Activated B cell treated with CpG ODN at 0.5 μM for 24 hours (primary cell): Measurements from ENCODE around the gene SEC14L6. TPM values are rescaled to one million over a fixed set of nuclear protein-coding genes. Genes with fewer than 3 reads are reported as not detected.

Experiments used
- ATAC-seq: fragments of 200-7000 bp; cut with Tn5 transposase; one replicate; pipeline ENCODE4 v1.10.0; 2021; ENCODE audit warnings: low read depth, mild to moderate bottlenecking, moderate library complexity
- CTCF ChIA-PET: fragments of 350-600 bp; sonication (Branson Sonifier 250); formaldehyde crosslinking; loops from one replicate; lab custom pipeline; 2021; ENCODE audit warnings: antibody characterized with exemption; lab: Charles Lee
- POLR2A ChIA-PET: fragments of 350-600 bp; sonication (Branson Sonifier 250); formaldehyde crosslinking; loops from one replicate; lab custom pipeline; 2021; ENCODE audit warnings: antibody characterized with exemption; lab: Charles Lee
- DNase-seq: peaks from one replicate; pipeline ENCODE4 v3.0.0; 2022
- H3K27ac Mint-ChIP-seq: one replicate; pipeline ENCODE4 v1.8.0; 2020; ENCODE audit warnings: mixed read lengths
- H3K27me3 Mint-ChIP-seq: one replicate; pipeline ENCODE4 v1.8.0; 2021; ENCODE audit warnings: mixed read lengths
- H3K36me3 Mint-ChIP-seq: one replicate; pipeline ENCODE4 v1.8.0; 2021; ENCODE audit warnings: low read depth, mixed read lengths
- H3K4me1 Mint-ChIP-seq: one replicate; pipeline ENCODE4 v1.8.0; 2021; ENCODE audit warnings: mixed read lengths
- H3K4me3 Mint-ChIP-seq: one replicate; pipeline ENCODE4 v1.8.0; 2020; ENCODE audit warnings: mild to moderate bottlenecking, mixed read lengths
- H3K9me3 Mint-ChIP-seq: one replicate; pipeline ENCODE4 v1.8.0; 2020; ENCODE audit warnings: mixed read lengths
- intact Hi-C: fragments of 100-400 bp; cut with micrococcal nuclease; formaldehyde crosslinking; loops from one replicate; pipeline ENCODE4 v1.15.1; 2024
- total RNA-seq: library from RNA; stranded (reverse); gene quantifications from 2 replicates; pipeline ENCODE4 v1.2.3, GENCODE V29; 2022
- TF ChIP-seq, protein P1 (sequence below): fragments of 200-600 bp; IDR thresholded peaks from one replicate; pipeline ENCODE4 v1.8.0; 2022; ENCODE audit warnings: antibody characterized with exemption, mild to moderate bottlenecking

Gene SEC14L6
- total RNA-seq, 1 donor from 2014 or later: not detected

DNA sequence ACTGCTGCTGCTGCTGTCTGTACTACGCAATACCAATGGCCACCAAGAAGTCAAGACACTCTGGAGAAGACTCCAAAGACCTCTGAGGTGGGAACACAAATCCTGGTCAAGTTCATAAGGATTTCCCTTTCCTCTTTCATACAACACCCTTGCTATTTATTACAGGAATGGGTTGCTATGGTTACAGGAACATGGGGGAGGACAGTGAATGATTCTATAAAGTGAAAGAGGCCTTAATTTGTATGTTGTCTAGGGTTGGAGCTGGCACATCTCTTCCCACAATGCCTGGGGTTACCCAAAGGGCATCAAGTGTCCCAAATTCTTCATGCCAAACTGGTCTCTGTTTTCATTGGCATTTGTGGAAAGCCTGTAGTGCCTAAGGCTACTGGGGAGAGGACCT lies 63.4 kb downstream of the SEC14L6 start:
- ChIA-PET CTCF (interaction anchor here (3.8 kb wide), 1 partner anchor 92 kb away, joined by 26 read pairs; no protein-coding TSS in a partner anchor), POLR2A (no interaction called here)
- no peak for ATAC-seq
- Mint-ChIP-seq H3K36me3 (no peaks in the 10 kb centered on the region), H3K4me1 (no peaks in the 10 kb centered on the region), H3K27ac (no peak overlapping the region), H3K9me3 (no peaks in the 10 kb centered on the region), H3K27me3 (peaks cover 7% of the 10 kb centered on the region), H3K4me3 (no peak overlapping the region)
- intact Hi-C loops: no loop called here
- no peak for DNase-seq
- TF ChIP-seq, protein P1, sequence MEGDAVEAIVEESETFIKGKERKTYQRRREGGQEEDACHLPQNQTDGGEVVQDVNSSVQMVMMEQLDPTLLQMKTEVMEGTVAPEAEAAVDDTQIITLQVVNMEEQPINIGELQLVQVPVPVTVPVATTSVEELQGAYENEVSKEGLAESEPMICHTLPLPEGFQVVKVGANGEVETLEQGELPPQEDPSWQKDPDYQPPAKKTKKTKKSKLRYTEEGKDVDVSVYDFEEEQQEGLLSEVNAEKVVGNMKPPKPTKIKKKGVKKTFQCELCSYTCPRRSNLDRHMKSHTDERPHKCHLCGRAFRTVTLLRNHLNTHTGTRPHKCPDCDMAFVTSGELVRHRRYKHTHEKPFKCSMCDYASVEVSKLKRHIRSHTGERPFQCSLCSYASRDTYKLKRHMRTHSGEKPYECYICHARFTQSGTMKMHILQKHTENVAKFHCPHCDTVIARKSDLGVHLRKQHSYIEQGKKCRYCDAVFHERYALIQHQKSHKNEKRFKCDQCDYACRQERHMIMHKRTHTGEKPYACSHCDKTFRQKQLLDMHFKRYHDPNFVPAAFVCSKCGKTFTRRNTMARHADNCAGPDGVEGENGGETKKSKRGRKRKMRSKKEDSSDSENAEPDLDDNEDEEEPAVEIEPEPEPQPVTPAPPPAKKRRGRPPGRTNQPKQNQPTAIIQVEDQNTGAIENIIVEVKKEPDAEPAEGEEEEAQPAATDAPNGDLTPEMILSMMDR: no peak

DNA sequence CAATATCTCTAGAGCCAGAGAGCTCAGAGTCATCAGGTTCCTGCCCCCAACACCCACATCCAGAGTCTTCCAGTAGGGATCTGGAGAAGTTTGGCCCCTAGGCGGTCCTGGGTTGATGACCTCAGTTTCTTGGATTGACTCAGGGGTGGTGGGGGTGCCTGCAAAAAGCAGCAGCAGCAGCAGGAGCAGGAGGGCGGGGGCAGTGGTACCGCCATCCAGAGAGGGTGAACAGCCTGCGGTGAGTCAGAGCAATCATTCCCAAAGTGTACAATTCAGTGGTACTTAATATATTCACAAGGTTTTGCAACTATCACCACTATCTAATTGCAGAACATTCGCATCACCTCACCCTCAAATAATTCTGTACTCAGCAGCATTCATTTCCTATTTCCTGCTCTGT lies 64.8 kb downstream of the SEC14L6 start:
- intact Hi-C loops: no loop called here
- TF ChIP-seq, protein P1: no peak
- H3K27ac Mint-ChIP-seq: no peak overlapping the region
- no peaks in the 10 kb centered on the region for H3K9me3 Mint-ChIP-seq
- CTCF ChIA-PET: no interaction called here
- H3K36me3 Mint-ChIP-seq: no peaks in the 10 kb centered on the region
- DNase-seq: no peak
- ATAC-seq: no peak
- H3K27me3 Mint-ChIP-seq: peaks cover 10% of the 10 kb centered on the region
- H3K4me1 Mint-ChIP-seq: no peaks in the 10 kb centered on the region
- H3K4me3 Mint-ChIP-seq: no peak overlapping the region
- POLR2A ChIA-PET: no interaction called here

DNA sequence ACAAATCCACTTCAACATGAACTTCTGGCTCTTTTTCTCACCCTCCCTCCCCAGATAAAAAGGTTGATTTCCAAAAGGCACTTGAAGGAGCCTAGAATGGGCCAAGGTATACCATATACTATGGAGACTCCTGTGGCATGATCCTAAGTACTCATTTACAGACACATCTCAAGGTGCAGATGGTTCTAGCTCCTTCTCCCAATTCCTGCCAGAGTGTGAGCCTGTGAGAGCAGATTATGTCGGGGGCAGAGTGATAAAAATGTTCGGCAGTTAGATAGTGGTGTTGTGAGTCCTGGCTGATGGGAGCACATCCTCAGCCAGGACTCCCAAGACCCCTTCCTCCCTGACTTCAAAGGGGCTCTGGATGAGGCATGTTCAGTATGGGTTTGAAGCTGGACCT lies 66.6 kb downstream of the SEC14L6 start:
- no peak overlapping the region for H3K27ac Mint-ChIP-seq
- no peaks in the 10 kb centered on the region for H3K9me3 Mint-ChIP-seq
- H3K27me3 Mint-ChIP-seq: peaks cover 10% of the 10 kb centered on the region
- H3K4me3 Mint-ChIP-seq: no peak overlapping the region
- CTCF ChIA-PET: no interaction called here
- intact Hi-C loops: no loop called here
- no peak for DNase-seq
- TF ChIP-seq, protein P1: no peak
- no peaks in the 10 kb centered on the region for H3K36me3 Mint-ChIP-seq
- POLR2A ChIA-PET: no interaction called here
- no peaks in the 10 kb centered on the region for H3K4me1 Mint-ChIP-seq
- no peak for ATAC-seq

DNA sequence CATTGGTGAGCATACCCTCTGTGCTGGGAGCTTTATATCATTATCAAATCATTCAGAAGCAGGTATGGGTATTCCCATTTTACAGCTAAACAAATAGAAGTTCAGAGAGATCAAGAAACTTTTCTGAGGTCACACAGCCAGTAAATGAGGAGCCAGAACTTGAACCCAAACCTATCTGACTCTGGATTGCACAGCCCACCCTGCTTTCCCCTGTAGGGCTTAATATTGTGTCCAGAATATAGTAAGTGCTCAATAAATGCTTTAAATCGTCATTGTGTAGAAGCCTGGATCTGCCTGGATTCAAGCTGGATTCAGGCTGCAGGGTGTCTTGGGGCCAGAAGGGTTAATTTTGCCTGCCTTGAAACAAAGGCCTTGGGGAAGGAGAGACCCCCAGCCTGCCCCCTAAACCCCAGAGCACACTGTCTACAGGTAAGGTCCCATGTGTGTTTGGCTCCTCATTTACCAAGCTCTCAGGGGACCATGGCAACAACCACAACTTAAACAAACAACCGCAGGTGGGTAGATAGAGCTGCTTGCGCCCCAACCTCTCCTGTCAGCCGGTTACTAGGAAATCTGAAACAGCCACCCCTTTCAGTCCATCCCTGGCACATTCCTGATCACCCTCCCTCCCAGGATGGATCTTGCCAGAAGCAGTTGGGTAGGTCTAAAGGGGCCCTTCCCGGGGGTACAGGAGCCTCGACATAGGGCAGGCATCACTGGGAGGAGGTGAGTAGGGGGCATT lies 71.7 kb downstream of the SEC14L6 start:
- Mint-ChIP-seq H3K27ac (no peak overlapping the region), H3K9me3 (no peaks in the 10 kb centered on the region), H3K36me3 (no peaks in the 10 kb centered on the region), H3K4me1 (no peaks in the 10 kb centered on the region), H3K27me3 (peaks cover 17% of the 10 kb centered on the region), H3K4me3 (no peak overlapping the region)
- POLR2A ChIA-PET: no interaction called here
- ATAC-seq (no peak), DNase-seq (no peak)
- CTCF ChIA-PET: interaction anchor here (1.5 kb wide), 1 partner anchor 10 kb away, joined by 8 read pairs; no protein-coding TSS in a partner anchor
- TF ChIP-seq, protein P1: no peak
- intact Hi-C loops: no loop called here

DNA sequence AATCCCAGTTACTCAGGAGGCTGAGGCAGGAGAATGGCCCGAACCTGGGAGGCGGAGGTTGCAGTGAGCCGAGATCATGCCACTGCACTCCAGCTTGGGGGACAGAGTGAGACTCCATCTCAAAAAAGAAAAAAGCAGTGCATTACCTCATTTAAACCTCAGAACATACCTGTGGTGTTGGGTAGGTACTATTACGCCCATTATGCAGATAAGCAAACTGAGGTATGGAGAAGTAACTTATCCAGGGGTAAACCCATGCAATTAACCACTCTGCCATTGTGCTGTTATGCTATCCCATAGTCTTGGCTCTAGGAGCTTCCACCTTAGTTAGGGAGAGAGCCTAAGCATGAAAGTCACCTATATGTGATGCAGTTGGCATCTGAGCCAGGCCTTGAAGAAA lies 72.4 kb downstream of the SEC14L6 start:
- CTCF ChIA-PET: interaction anchor here (1.5 kb wide), 1 partner anchor 10 kb away, joined by 8 read pairs; no protein-coding TSS in a partner anchor
- Mint-ChIP-seq H3K9me3 (no peaks in the 10 kb centered on the region), H3K27me3 (peaks cover 17% of the 10 kb centered on the region), H3K4me3 (no peak overlapping the region), H3K36me3 (no peaks in the 10 kb centered on the region), H3K27ac (no peak overlapping the region), H3K4me1 (no peaks in the 10 kb centered on the region)
- TF ChIP-seq, protein P1: no peak
- POLR2A ChIA-PET: no interaction called here
- ATAC-seq (no peak), DNase-seq (no peak)
- intact Hi-C loops: no loop called here
